ENCODE measurements around the gene STN1.

The STN1 gene

DNA sequence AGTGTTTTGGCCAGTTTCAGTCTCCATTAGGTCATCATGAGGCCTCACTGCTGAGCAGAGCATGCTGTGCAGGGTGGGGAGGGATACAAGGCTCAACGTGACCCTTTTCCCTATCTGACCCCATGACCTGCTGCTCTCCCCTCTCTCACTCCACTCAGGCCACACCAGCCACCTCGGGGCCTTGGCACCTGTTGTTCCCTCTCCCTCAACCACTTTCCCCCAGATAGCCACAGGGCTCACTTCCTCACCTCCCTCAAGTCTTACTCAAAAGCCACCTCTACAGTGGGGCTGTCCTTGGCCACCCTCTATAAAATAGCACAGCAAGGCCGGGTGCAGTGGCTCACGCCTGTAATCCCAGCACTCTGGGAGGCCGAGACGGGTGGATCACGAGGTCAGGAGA is 76.5 kb downstream of the STN1 start:
- H3K9me3 Mint-ChIP-seq = no peaks in the 10 kb centered on the region
- H3K36me3 Mint-ChIP-seq = no peaks in the 10 kb centered on the region

DNA sequence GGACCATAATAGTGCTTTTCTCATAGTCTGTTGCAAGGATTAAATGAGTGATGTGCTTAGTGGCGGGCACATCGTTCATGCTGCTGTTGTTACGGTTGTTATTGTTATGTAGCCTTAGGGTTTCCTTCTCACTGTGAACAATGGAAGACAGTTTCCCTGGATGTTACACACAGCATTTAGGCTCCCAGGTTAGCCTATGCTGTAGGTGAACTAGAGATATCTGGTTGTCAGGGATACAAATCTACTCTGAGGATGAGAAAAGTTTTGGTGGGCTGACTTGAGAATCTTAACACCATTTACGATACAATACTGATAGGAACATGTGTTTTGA is 77.3 kb downstream of the STN1 start:
- peaks cover 12% of the 10 kb centered on the region for H3K4me1 Mint-ChIP-seq
- H3K4me3 Mint-ChIP-seq = no peak overlapping the region
- no peak for ATAC-seq
- no peaks in the 10 kb centered on the region for H3K36me3 Mint-ChIP-seq
- peaks cover 9% of the 10 kb centered on the region for H3K27me3 Mint-ChIP-seq
- H3K9me3 Mint-ChIP-seq = no peaks in the 10 kb centered on the region
- H3K27ac Mint-ChIP-seq = no peak overlapping the region

More for the DNA sequence above, 76.5 kb downstream of the STN1 start:
- no peak overlapping the region for H3K4me3 Mint-ChIP-seq
- H3K27ac Mint-ChIP-seq = no peak overlapping the region
- ATAC-seq = no peak
- H3K27me3 Mint-ChIP-seq = peaks cover 9% of the 10 kb centered on the region
- H3K4me1 Mint-ChIP-seq = peaks cover 20% of the 10 kb centered on the region

DNA sequence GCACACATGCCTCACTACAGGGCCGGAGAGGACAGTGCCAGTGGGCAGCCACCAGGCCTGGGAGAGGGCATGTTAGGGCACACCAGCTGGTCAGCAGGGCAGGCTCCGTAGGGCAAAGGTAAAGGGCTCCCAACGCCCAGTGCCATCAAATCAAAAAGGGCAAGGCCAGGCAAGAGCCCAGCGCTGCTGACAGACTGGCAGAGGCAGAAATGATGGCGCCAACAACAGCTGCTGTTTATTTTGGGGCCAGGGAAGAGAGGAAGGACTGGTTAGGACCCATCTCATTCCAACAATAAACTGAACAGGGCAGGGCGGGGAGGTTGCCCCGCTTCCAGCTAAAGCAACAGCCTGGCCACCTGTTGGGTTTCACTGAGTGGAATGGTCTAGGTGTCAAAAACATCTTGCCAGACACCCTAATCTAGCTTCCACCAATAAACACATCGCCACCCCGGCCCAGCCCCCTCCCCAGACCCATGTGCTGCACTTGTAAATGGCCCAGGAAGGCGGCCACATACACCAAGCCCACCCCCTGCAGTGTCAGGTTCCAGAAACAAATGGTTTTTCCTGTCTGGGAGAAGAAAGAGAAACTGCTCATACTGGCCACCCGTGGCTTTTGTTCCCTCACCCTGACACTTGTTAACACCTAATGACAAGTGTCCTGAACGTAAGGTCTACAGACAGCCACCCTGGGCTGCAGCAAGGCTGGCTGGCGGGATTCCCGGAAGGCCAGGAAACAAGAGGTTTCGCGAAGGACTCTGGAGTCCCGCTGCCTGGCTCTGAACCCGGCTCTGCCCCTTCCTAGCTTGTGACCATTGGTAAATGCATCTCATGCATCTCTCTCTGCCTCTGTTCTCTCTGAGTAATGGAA is 77.9 kb downstream of the STN1 start:
- ATAC-seq = no peak
- Mint-ChIP-seq H3K4me3 (no peak overlapping the region), H3K27ac (no peak overlapping the region), H3K36me3 (no peaks in the 10 kb centered on the region), H3K4me1 (peaks cover 6% of the 10 kb centered on the region), H3K9me3 (no peaks in the 10 kb centered on the region), H3K27me3 (peaks cover 9% of the 10 kb centered on the region)

DNA sequence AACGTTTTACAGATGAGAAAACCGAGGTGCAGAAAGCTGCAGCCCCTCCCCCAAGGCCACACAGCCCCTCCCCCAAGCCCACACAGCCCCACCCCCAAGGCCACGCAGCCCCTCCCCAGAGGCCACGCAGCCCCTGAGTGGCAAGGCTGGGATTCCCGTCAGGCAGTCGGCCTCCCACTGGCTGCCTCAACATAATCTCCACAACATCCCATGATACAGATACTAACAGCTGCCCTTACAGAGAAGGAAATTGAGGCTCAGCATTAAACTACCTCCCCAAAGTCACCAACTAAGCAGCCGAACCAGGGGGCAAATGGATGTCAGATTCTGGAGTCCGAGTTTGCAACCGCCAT is 78.5 kb downstream of the STN1 start:
- Mint-ChIP-seq H3K9me3 (no peaks in the 10 kb centered on the region), H3K4me3 (no peak overlapping the region), H3K36me3 (no peaks in the 10 kb centered on the region), H3K4me1 (peaks cover 5% of the 10 kb centered on the region), H3K27ac (no peak overlapping the region), H3K27me3 (peaks cover 9% of the 10 kb centered on the region)
- no peak for ATAC-seq

GRCh38 chr10:103838862-103839518 is 79.0 kb downstream of the STN1 start:
- no peak overlapping the region for H3K27ac Mint-ChIP-seq
- H3K27me3 Mint-ChIP-seq = peaks cover 9% of the 10 kb centered on the region
- no peak for ATAC-seq
- H3K4me1 Mint-ChIP-seq = peaks cover 5% of the 10 kb centered on the region
- no peaks in the 10 kb centered on the region for H3K36me3 Mint-ChIP-seq
- no peak overlapping the region for H3K4me3 Mint-ChIP-seq
- no peaks in the 10 kb centered on the region for H3K9me3 Mint-ChIP-seq

DNA sequence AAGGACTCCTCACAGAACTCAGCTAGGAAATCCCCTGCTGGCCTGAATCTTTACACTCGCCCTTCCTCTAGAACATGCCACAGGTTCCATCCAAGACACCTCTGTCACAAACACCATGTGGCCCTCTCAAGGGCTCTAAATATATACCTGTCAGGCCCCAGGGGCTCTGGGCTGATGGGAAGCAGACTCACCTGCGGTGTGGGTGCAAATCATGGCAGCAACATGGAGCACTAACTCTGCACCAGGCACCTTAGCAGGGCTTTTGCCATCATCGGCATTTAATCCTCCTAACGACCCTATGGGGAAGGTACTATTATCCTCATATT is 80.0 kb downstream of the STN1 start:
- Mint-ChIP-seq H3K4me3 (no peak overlapping the region), H3K27me3 (peaks cover 9% of the 10 kb centered on the region), H3K9me3 (no peaks in the 10 kb centered on the region), H3K36me3 (no peaks in the 10 kb centered on the region), H3K4me1 (peaks cover 5% of the 10 kb centered on the region), H3K27ac (no peak overlapping the region)
- ATAC-seq = no peak

GRCh38 chr10:103837370-103838069 is 80.5 kb downstream of the STN1 start:
- Mint-ChIP-seq H3K4me1 (peaks cover 5% of the 10 kb centered on the region), H3K36me3 (no peaks in the 10 kb centered on the region), H3K27ac (no peak overlapping the region), H3K27me3 (peaks cover 9% of the 10 kb centered on the region), H3K9me3 (no peaks in the 10 kb centered on the region), H3K4me3 (no peak overlapping the region)
- ATAC-seq = peak; percentile 42

DNA sequence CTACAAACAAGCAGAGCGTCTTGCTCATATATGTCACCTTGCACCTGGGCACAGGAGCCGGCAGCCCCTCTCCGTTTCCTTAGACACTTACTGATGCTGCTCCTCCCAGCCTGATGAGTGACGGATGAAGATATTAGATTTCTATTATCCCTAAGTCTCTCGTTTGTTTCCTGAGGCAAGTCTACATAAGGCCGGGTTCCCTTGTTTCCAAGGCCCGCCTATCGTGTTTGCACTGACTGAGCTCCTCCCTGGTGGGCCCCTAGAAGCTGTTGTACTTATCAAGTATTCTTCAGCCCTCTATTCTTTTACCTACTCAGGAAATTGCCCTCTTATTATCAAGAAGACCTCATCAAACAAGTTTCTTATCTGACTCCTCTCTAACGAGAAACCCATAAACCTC is 81.1 kb downstream of the STN1 start:
- peaks cover 7% of the 10 kb centered on the region for H3K27me3 Mint-ChIP-seq
- no peak for ATAC-seq
- no peaks in the 10 kb centered on the region for H3K9me3 Mint-ChIP-seq
- H3K36me3 Mint-ChIP-seq = no peaks in the 10 kb centered on the region
- H3K4me1 Mint-ChIP-seq = peaks cover 5% of the 10 kb centered on the region
- no peak overlapping the region for H3K27ac Mint-ChIP-seq
- no peak overlapping the region for H3K4me3 Mint-ChIP-seq

GRCh38 chr10:103836273-103836672 is 81.7 kb downstream of the STN1 start:
- no peaks in the 10 kb centered on the region for H3K36me3 Mint-ChIP-seq
- H3K4me1 Mint-ChIP-seq = no peaks in the 10 kb centered on the region
- peaks cover 1% of the 10 kb centered on the region for H3K27me3 Mint-ChIP-seq
- ATAC-seq = no peak
- no peaks in the 10 kb centered on the region for H3K9me3 Mint-ChIP-seq
- no peak overlapping the region for H3K27ac Mint-ChIP-seq
- no peak overlapping the region for H3K4me3 Mint-ChIP-seq

- Mint-ChIP-seq H3K9me3 (no peaks in the 10 kb centered on the region), H3K27ac (no peak overlapping the region), H3K36me3 (no peaks in the 10 kb centered on the region), H3K27me3 (peaks cover 7% of the 10 kb centered on the region), H3K4me1 (no peaks in the 10 kb centered on the region), H3K4me3 (no peak overlapping the region)
- no peak for ATAC-seq
These were observed 82.6 kb downstream of the STN1 start for GRCh38 chr10:103835096-103836050.

DNA sequence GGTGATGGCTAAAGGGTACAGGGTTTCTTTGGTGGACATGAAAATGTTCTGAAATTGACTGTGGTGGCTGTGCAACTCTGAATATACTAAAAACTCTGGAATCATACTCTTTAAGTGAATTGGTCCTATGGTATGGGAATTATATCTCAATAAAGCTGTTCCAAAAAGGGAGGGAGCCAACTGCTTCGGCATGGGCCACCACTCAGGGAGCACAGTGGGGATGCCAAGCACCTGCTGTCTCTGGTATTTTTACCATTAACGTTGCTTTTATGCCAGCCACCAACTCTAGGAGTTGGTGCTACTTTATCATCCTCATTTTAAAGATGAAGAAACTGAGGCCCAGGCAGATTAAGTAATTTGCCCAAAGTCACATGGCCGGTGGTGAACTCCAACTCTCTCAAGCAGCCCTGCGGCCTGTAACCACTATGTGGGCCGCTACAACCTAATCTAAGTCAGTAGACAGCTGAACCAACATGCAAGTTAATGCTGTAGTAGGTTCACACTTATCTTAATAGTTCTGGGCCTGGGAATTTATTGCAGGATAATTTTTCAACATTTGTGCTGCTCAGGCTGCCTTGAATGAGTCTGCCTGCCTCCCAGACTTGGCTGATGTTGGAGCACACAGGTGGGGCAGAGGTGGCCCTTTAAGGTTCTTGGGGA is 83.4 kb downstream of the STN1 start:
- Mint-ChIP-seq H3K4me3 (no peak overlapping the region), H3K4me1 (no peaks in the 10 kb centered on the region), H3K27me3 (peaks cover 15% of the 10 kb centered on the region), H3K27ac (no peak overlapping the region), H3K36me3 (no peaks in the 10 kb centered on the region), H3K9me3 (no peaks in the 10 kb centered on the region)
- no peak for ATAC-seq

DNA sequence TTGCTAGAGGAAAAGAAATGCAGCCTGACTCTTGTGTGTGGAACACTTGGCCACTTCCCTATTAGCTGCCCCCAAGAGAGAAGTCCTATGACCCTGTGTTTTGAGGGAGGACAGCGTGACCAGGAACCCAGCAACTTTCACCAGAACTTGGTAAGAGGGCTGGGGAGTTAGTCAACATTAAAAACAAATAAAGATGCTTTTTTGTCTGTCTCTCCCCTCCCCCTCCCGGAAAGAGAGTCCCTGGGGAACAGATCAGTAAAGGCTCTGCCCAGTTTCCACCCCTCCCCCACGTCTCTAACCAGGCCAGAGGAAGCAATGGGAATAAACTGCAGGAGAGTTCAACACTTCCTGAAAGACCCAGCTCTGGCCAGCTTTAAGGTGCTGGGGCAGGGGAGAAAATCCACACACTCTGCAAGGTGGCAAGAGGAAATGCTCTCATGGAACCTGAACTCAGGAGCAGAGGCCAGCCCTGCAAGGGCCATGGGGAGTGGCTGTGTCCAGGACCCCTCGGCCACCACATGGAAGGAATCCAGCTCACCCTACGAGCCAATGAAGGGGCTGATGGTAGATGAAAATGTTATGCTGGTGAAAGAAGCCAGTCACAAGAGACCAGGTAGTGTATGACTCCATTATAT is 84.1 kb downstream of the STN1 start:
- no peak for ATAC-seq
- Mint-ChIP-seq H3K36me3 (no peaks in the 10 kb centered on the region), H3K4me3 (no peak overlapping the region), H3K9me3 (no peaks in the 10 kb centered on the region), H3K27ac (no peak overlapping the region), H3K27me3 (peaks cover 22% of the 10 kb centered on the region), H3K4me1 (no peaks in the 10 kb centered on the region)

- no peak overlapping the region for H3K4me3 Mint-ChIP-seq
- no peak overlapping the region for H3K27ac Mint-ChIP-seq
- H3K9me3 Mint-ChIP-seq = no peaks in the 10 kb centered on the region
- H3K4me1 Mint-ChIP-seq = no peaks in the 10 kb centered on the region
- H3K36me3 Mint-ChIP-seq = no peaks in the 10 kb centered on the region
- peaks cover 25% of the 10 kb centered on the region for H3K27me3 Mint-ChIP-seq
- ATAC-seq = no peak
These were observed 85.2 kb downstream of the STN1 start for GRCh38 chr10:103832806-103833205.
